GM12801 (cell line): ENCODE results near the gene NEDD4.

ENCODE experiments used
- TF ChIP-seq, protein P1 (sequence below): IDR thresholded peaks from one replicate; pipeline ENCODE4 v1.5.1; 2011; ENCODE audit warnings: control low read depth; ENCODE audit not compliant: insufficient read length; ENCODE audit errors: extremely low read depth

NEDD4 gene

DNA sequence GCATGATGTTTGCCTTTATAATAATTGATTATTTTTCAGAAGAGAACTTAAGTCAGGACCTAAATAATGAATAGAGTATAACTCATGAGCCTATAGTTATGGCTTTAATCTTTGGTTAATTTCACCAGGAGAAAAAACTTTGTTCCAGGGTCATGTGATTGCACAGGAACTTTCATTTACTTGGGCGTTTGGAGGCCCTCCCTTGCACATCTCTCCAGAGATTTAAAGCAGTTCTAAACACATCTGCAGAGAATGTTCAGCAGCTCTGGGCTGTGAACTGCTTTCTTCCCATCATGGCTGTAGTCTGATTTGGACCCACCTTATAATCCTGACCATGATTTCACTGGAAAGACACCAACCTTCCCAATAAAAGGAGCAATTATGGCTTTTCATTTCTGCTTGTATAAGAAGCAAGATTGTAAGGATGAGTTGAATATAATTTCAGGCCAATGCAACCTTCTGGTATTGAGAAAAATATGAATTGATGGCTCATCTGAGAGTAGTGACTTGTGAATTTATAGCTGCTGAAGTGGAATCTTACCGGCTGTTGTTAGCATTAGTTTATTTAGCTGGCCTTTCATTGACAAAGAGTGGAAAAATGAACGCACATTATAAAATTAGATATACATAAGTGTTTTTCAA, 169.6 kb downstream of the NEDD4 start:
- TF ChIP-seq, protein P1, sequence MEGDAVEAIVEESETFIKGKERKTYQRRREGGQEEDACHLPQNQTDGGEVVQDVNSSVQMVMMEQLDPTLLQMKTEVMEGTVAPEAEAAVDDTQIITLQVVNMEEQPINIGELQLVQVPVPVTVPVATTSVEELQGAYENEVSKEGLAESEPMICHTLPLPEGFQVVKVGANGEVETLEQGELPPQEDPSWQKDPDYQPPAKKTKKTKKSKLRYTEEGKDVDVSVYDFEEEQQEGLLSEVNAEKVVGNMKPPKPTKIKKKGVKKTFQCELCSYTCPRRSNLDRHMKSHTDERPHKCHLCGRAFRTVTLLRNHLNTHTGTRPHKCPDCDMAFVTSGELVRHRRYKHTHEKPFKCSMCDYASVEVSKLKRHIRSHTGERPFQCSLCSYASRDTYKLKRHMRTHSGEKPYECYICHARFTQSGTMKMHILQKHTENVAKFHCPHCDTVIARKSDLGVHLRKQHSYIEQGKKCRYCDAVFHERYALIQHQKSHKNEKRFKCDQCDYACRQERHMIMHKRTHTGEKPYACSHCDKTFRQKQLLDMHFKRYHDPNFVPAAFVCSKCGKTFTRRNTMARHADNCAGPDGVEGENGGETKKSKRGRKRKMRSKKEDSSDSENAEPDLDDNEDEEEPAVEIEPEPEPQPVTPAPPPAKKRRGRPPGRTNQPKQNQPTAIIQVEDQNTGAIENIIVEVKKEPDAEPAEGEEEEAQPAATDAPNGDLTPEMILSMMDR, result no peak

DNA sequence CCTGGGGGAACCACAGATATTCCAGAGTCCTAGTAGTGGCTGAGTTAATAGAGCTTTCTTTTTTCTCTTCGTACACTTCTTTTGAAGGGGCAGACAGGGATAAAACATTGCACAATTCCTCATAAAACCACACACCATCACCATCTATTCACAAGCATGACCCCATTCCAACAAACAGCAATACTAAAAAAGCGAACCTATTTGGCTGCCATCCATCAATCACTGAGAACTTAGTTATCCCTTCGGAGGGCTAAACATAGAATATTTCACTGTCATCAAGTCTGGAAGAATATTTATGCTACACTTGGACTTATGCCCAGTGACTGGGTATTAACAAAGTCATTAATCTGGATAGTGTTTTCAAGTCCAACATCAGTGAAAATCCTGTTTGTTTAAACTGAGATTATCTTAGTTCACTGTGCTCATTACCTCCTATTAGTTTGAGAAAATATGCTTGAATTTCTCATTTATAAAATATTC, 170.2 kb downstream of the NEDD4 start:
- TF ChIP-seq, protein P1, result no peak

DNA sequence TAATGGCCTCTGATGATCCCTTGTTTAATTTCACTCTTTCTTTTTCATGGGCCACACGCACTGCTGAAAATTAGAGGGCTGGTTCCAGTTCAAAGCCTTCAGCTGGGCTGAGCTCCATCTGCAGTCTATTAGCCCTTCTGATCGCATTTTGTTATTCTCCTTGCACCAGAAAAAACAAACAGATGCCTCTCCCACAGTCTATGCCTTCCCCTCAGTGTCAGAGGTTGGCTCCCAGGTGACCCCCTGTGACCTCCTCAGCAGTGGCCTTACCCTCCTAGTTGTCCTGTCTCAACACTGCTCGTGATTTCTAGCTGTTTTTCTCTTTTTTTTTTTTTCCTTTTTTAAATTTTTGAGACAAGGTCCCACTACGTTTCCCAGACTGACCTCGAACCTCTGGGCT, 173.4 kb downstream of the NEDD4 start:
- TF ChIP-seq, protein P1, result no peak

DNA sequence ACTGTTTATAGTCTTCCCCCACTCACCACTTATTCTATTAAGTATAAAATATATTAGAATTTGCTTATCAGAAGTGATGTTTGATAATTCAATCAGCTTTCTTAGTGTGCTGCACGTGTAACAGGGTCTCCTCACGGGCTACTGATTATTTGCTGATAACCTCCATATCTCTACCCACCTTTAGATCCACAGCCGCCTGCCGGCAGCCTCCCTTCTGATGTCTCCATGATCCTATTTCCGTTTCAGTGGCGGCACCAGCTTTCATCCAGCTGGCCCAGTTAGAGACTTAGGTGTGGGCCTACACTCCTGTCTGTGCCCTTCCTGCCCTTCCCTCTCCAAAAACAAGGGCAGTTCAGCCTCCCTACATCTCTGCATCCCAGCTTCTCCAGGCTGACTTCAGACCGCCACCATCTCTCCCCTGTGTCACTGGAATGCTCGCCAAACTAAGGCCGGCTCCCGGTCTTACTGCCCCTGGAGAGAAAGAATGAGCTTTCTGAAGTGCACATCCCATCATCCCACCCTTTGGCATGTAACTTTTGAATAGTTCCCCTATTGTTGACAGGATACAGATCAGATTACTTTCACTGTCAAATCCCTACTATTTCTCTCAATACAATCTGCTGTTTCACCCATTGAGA, 173.9 kb downstream of the NEDD4 start:
- TF ChIP-seq, protein P1, result no peak

DNA sequence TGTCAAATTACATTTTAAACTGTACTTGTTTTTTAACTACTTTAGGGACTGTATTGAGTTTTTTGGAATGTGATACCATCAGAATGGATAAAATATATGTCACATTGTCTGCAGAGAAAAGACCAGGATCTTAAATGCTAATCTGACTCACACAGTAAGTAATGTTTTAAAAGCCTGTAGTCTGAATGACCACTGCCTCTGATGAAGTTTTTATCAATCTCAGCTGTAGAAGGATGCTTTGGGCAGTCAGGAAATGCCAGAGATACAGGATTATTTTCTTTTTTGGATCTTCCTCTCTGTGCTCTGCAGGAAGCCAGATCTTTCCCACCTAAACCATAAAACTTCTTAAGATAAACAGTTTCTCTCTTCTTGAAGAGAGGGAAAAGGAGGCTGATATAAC, 177.4 kb downstream of the NEDD4 start:
- TF ChIP-seq, protein P1, result no peak

DNA sequence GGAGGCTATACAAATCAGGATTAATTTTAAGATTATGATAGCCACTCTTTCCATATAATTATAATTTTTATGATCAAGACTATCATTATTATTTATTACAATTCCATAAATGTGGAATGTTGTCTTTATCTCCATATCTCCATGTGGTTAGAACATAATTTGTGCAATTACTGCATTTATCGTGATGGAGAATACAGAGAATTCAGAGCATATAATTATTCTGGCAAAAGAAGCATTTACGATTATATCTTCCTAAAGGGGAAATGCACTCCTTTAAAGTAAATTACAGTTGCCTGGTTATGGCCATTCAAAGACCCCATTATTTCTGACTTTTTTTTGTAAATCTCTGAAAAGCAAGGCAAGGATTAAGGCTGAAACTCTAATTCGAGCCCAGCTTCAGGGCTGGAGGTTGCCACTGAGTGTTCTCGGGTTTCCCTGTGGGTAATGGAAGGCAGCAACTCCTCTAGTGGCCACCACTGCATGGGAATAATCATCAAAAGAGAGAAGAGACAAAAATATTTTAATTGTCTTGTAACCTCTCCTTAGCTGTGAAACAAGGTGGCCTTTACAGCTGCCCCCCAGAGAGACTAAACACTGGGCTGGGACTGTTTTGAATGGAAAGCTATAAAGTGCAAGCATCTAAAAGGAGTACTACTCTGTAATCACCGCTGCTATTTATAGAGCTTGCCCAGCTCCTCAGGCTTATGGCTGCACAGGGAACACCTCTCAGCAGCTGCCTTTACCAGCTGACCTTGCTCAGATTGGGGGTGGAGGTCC, 190.6 kb downstream of the NEDD4 start:
- TF ChIP-seq, protein P1, result no peak

DNA sequence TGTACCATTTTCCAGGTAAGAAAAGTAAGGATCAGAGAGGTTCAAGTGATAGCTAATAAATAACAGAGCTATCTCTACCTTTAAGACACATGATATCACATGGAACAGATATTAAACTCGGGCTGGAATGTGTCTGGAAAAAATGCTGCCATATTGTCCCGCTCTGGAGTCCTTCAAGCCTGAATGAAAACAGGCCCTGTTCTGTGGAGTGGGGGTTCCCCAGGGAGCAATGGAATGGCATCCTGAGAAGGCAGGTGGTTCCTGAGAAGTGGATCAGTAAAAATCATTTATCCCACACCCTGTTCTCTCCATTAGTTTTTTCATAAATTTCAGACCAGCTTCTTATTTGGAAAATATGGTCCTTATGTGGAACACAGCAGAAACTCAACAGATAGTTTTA, 193.2 kb downstream of the NEDD4 start:
- TF ChIP-seq, protein P1, result no peak
